ENCODE data around the gene CNOT6. TPM values are rescaled to one million over a fixed set of nuclear protein-coding genes. Genes with fewer than 3 reads are reported as not detected.
"Not testable (repeated sequence)": the region's sequence is repeated elsewhere in the genome, so short reads cannot be mapped to it uniquely, and the experiment has no call there.

CNOT6 gene
- total and polyA plus RNA-seq, 10 of the 15 experiments (the other 5 are each of a cell fraction or from before 2014, with no cell fraction given), result 3.8 to 22.1 (median 12.1) TPM

- SMC1A ChIA-PET (ENCODE audit: uncharacterized antibody, unreplicated experiment); CTCF ChIA-PET; H3K4me3 ChIP-seq; H3K4me2 ChIP-seq (ENCODE audit: control insufficient read depth, insufficient read depth); H2AFZ ChIP-seq (ENCODE audit: control insufficient read depth, low read depth, low read length); H3K27ac ChIP-seq (ENCODE audit: control insufficient read depth, insufficient read depth); H3K79me2 ChIP-seq (ENCODE audit: control insufficient read depth, insufficient read depth, low read length); H3K9ac ChIP-seq (ENCODE audit: control insufficient read depth, insufficient read depth, low read length); H3K36me3 ChIP-seq (ENCODE audit: control insufficient read depth in 2 of 2, insufficient read depth in 2 of 2, low read length in 1 of 2); H3K4me1 ChIP-seq (ENCODE audit: control insufficient read depth, insufficient read depth, low read length); ATAC-seq; FAIRE-seq; H3K9me3 ChIP-seq (replicated peaks; ENCODE audit: control insufficient read depth, insufficient read depth, low read length); DNase-seq (ENCODE audit: low read depth, low spot score); BruUV-seq (replicated peaks); POLR2A ChIA-PET; H3K27me3 ChIP-seq (replicated peaks in 1 of 2; ENCODE audit: control insufficient read depth in 2 of 2, insufficient read depth in 2 of 2, low read length in 1 of 2); intact Hi-C loops (cut with micrococcal nuclease; ENCODE audit: unreplicated experiment); H4K20me1 ChIP-seq (ENCODE audit: control insufficient read depth, insufficient read depth); in situ Hi-C loops (cut with MboI): not testable (repeated sequence)
- RAD21 ChIA-PET (ENCODE audit: unreplicated experiment), result interaction anchor here (0.6 kb wide), 1 partner anchor 40 kb away, joined by 4 read pairs; no protein-coding TSS in a partner anchor
- peak; percentile 60 for TF ChIP-seq NFYB (IDR thresholded peaks at IDR 0.05; ENCODE audit: insufficient read depth, low read depth, low read length)
- 49% methylated on average over 4 of the region's 4 CpGs for WGBS (ENCODE audit: insufficient coverage, insufficient replicate concordance, low lambda C conversion rate, missing lambda C conversion rate)
Measured at GRCh38 chr5:180465052-180465451, 29.1 kb upstream of the CNOT6 start.

GRCh38 chr5:180466316-180466715, 27.9 kb upstream of the CNOT6 start:
- intact Hi-C loops (cut with micrococcal nuclease; ENCODE audit: unreplicated experiment) (no loop called here), in situ Hi-C loops (cut with MboI) (no loop called here)
- H3K4me2 ChIP-seq (ENCODE audit: control insufficient read depth, insufficient read depth), result no peak overlapping the region
- H3K4me1 ChIP-seq (ENCODE audit: control insufficient read depth, insufficient read depth, low read length), result no peaks in the 10 kb centered on the region
- no peaks in the 10 kb centered on the region for H4K20me1 ChIP-seq (ENCODE audit: control insufficient read depth, insufficient read depth)
- 62% methylated on average over 15 of the region's 15 CpGs for WGBS (ENCODE audit: insufficient coverage, insufficient replicate concordance, low lambda C conversion rate, missing lambda C conversion rate)
- CTCF ChIA-PET, result no interaction called here
- FAIRE-seq (no peak), ATAC-seq (no peak), DNase-seq (ENCODE audit: low read depth, low spot score) (no peak)
- H3K79me2 ChIP-seq (ENCODE audit: control insufficient read depth, insufficient read depth, low read length), result no peaks in the 10 kb centered on the region
- H2AFZ ChIP-seq (ENCODE audit: control insufficient read depth, low read depth, low read length), result no peak overlapping the region
- H3K4me3 ChIP-seq, result no peak overlapping the region
- H3K36me3 ChIP-seq (ENCODE audit: control insufficient read depth in 2 of 2, insufficient read depth in 2 of 2, low read length in 1 of 2), result no peaks in the 10 kb centered on the region
- no peaks in the 10 kb centered on the region for H3K27me3 ChIP-seq (replicated peaks in 1 of 2; ENCODE audit: control insufficient read depth in 2 of 2, insufficient read depth in 2 of 2, low read length in 1 of 2)
- H3K9me3 ChIP-seq (replicated peaks; ENCODE audit: control insufficient read depth, insufficient read depth, low read length), result no peaks in the 10 kb centered on the region
- POLR2A ChIA-PET, result no interaction called here
- RAD21 ChIA-PET (ENCODE audit: unreplicated experiment), result interaction anchor here (1.3 kb wide), 1 partner anchor 173 kb away, joined by 3 read pairs; no protein-coding TSS in a partner anchor
- H3K9ac ChIP-seq (ENCODE audit: control insufficient read depth, insufficient read depth, low read length), result no peak overlapping the region
- BruUV-seq (replicated peaks), result no TSS peak
- no peak overlapping the region for H3K27ac ChIP-seq (ENCODE audit: control insufficient read depth, insufficient read depth)
- SMC1A ChIA-PET (ENCODE audit: uncharacterized antibody, unreplicated experiment), result no interaction called here
- TF ChIP-seq GABPA (IDR thresholded peaks at IDR 0.05; ENCODE audit: low read depth), result no peak
- no peak for TF ChIP-seq BRCA1 (IDR thresholded peaks at IDR 0.05; ENCODE audit: low read depth, low read length)
- no peak for TF ChIP-seq E2F8 (IDR thresholded peaks at IDR 0.05; ENCODE audit: low read depth, partially characterized antibody)
- TF ChIP-seq EZH2 (IDR thresholded peaks at IDR 0.05; ENCODE audit: borderline replicate concordance, control insufficient read depth, low read depth, low read length), result no peak
- no peak for TF ChIP-seq ZZZ3 (IDR thresholded peaks at IDR 0.05; ENCODE audit: control insufficient read depth, insufficient read length, low read depth)
- TF ChIP-seq POLR2A (IDR thresholded peaks at IDR 0.05; ENCODE audit: low read depth, low read length), result no peak
- no peak for TF ChIP-seq IRF3 (IDR thresholded peaks at IDR 0.05)
- TF ChIP-seq SRF (IDR thresholded peaks at IDR 0.05; ENCODE audit: low read depth in 2 of 2, low read length in 2 of 2), result no peak
- TF ChIP-seq YY1 (IDR thresholded peaks at IDR 0.05; ENCODE audit: low read depth, low read length), result no peak
- no peak for TF ChIP-seq KAT2A (conservative IDR thresholded peaks at IDR 0.05; ENCODE audit: control insufficient read depth, low read depth, low read length)
- TF ChIP-seq PAX8 (IDR thresholded peaks at IDR 0.05), result no peak
- TF ChIP-seq HSF1 (IDR thresholded peaks at IDR 0.05; ENCODE audit: low read depth, low read length), result no peak

Measured in GM12878 (cell line).